Activated CD4-positive, alpha-beta T cell treated with anti-CD3 and anti-CD28 coated beads, Interleukin-2, amount 50 U/mL, for 1 hour (primary cell): ENCODE data around the gene EGFR.

Experiments
- DNase-seq: peaks from one replicate; pipeline ENCODE4 v3.0.0-alpha.2; 2020

EGFR gene

DNA sequence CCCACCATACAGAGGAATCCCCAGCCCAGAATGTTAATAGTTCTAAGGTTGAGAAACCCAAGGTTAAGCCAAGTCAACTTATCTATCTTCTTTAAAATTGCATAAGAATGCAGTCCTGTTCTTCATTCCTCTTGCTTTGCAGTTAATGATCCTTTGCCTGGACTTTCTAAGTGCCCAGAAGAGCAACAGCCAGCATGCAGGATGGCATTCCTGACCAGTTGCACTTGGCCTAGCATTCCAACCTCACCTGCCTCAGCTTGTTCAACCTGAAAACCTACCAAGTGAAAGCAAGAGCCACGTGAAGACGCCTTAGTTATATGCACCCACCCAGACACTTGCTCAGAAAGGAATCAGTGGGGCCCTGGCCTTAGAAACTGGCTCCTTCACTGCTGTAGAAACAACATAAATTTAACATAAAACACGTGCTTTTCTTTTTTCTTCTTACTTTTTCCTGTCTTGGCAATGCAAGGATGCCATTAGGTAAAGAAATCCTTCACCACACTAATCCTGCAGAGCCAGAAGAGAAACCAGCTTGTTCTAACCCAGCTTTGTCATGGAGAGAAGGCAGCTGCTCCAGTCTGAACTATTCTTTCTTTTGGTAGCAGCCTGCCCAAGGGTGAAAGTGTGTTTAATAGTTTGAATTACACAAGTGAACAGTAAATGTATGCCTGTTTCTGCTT, 25.0 kb downstream of the EGFR start:
- no peak for DNase-seq

- no peak for DNase-seq
These were observed 25.5 kb downstream of the EGFR start for GRCh38 chr7:55044371-55044717.

- no peak for DNase-seq
These were observed 26.0 kb downstream of the EGFR start for GRCh38 chr7:55044791-55045190.

- DNase-seq: no peak
These were observed 27.9 kb downstream of the EGFR start for GRCh38 chr7:55046582-55047342.

- no peak for DNase-seq
These were observed 29.5 kb downstream of the EGFR start for GRCh38 chr7:55048221-55048859.

DNA sequence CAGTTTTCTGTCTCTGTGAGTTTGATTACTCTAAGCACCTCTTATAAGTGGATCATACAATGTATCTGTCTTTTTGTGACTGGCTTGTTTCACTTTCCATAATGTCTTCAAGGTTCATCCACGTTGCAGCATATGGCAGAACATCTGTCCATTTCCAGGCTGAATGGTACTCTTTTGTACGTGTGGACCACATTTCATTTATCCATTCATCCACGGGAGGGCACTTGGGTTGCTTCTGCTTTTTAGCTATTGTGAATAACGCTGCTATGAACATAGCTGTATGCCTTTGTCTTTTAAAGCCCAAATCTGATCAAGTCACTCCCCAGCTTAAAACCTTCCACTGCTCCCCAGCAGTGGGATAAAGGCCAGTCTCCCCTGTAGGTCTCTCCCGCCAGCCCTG, 31.5 kb downstream of the EGFR start:
- DNase-seq: no peak

GRCh38 chr7:55052081-55052480, 33.3 kb downstream of the EGFR start:
- DNase-seq: no peak

DNA sequence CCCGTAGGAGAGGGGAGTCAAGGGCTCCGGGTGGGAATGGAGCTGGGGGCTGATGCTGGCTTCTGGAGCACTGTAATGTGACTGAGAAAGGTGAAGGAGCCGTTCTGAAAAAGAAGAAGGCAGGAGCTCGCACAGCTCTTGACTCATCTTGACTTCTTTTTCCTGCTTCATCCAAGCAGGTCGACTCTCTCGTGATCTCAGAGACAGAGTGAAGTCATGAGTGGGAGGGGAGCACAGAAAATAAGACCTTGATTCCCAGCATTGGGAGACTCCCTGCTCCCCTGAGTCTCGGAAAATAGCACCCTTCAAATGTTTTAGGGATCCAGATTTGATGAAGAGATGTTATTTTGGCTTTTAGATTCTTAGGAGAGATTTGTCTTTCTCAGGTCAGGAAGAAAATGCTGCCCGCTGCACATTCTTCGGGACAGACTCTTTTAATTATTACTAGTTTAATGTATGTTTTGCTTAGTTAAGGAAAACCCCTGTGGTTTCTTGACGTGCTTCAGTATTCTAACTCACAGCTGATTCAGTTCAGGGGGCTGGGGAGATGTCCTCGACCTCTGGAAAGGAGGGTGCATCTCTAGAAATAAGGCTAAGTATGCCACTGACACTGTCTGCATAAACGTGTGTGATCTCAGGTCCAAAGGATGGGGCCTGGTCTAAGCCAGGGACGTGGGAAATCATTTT, 34.1 kb downstream of the EGFR start:
- no peak for DNase-seq

DNA sequence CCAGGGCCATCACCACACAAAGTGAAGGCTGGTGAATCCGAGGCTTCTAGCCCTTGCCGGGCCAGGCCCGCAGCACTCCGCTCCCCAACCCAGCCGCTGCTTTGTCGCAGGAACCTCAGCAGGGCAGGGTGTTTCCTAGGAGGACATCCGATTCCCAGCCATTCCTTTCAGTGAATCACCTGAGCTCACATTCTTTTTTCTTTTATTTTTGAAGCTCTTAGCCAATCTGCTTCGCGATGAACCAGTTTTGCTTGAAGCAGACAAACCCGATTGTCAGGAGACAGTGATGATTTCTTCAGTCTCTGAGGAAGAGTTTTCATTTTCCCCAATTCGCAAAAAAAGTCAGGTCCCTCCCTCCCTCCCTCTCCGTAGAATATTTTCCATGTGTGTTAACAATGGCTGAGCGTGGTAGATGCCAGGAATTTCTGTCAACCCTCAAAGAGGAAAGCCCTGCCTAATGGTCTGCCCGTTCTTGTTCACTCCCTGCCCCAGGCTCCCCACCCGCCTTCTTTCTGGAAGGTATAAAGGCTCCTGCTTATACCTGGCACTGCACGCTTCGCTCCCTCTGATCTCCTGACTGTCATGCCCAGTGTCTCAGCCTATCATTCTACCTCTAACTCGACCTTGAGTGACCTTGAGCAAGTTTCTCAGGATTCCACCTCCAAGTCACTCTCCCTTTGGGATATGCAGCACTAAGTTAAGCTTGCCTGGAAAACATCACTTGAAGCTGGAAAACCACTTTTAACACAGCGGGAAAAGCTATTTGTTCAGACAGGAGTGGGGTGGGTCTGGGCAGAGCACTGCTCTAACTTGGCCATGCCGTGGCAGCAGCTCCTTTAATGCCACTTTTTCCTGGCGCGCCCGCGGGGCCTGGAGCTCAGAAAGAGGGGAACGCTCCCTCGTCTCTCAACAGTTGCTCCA, 35.1 kb downstream of the EGFR start:
- no peak for DNase-seq

DNA sequence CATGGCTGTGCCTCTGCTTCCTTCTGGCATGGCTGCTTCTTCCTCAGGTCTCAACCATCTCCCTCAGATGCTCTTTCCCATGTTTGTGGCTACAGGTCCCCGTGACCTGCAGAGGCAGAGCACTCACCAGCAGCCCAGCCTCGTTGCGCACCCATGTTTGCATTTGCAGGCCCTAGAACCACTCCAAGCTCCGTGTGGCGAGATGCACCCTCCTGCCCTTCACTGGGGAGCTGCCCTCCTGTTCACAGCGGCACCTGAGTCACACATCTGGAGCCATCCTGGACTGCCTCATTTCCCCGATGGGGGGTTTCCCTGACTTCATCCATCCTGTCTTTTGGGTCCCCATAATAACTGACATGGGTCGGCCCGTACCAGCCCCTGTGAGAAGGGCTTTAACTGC, 35.9 kb downstream of the EGFR start:
- DNase-seq: no peak

- no peak for DNase-seq
These were observed 36.7 kb downstream of the EGFR start for GRCh38 chr7:55055479-55055878.

DNA sequence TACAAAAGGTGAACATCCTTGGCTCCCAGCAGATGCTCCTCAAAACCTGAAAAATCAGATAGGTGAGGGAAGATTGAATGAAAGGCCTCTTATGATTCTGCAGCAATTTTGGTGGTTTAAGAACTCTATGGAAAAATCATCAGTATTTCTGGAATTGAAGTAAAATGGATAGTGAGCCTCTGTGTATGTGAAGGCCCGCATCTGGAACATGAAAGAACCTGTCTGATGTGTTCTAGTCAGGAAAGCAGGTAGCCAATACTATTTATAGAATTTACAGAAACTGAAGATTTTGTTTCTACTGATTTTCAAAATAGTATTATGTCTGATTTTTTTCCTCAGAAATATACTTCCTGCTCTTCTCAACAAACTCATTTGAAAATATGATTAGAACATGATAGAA, 37.3 kb downstream of the EGFR start:
- DNase-seq: no peak

DNA sequence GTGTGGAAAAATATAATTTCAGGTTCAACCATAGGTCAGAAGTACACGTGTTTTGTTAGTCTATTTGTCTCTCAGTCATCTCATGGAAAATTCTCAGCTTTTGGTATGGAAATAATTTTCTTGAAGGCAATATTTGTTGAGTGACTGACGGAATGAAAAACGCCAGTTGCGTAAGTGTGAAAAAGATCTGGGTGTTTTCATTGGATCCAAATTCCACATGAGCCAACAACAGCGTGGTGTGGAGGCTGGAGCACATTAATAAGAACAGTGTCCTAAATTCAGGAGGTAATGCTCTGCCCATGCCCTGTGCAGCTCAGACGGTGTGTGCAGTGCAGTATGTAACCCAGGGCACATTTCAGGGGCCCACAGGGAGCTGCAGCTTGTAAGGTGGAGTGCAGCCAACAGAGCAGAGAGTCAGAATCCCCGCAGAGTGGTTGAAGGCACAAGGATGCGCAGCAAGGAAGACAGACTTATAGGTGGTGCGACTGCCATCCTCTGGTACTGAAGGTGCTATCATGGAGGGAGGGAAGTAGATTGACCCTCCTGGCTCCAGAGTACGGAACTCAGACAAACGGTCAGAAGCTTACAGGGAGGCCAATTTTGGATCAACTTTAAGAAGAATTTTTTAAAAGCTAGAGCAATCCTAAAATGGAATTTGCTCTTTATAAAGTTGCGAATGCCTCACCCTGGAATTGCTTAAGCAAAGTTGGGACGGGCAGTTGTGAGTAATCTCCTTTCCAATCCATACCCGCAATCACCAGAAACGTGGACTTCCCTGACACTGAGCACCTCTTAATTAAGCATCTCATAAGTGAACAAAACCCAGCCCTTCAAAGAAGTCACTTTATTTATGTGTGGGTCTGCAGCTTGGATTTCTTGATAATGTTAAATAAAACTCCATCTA, 38.0 kb downstream of the EGFR start:
- no peak for DNase-seq

DNA sequence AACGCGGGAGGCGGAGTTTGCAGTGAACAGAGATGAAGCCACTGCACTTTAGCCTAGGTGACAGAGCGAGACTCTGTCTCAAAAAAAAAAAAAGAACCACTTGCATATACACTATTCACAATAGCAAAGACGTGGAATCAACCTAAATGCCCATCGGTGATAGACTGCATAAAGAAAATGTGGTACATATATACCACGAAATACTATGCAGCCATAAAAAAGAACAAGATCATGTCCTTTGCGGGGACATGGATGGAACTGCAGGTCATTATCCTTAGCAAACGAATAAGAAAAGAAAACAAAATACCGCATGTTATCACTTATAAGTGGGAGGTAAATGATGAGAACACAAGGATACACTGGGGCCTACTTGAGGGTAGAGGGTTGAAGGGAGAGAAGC, 39.5 kb downstream of the EGFR start:
- no peak for DNase-seq

- no peak for DNase-seq
These were observed 40.2 kb downstream of the EGFR start for GRCh38 chr7:55059021-55059420.

DNA sequence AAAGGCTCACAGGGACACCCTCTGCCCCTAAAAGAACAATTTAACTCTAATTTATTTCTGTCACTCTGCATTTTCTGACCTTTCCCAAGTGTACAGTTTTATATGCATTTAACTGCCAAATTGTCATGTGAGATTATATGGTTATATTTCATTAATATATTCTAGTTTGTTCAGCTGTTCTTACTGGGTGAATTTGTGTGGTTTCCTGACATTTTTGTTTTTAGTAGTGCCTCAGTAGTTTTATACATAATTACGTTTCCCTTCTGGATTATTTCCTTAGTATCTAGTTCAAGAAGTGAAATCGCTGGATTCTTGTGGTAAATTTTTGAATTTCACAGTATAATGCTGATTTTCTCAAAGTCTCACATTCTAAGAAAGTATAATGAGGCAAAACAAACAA, 41.3 kb downstream of the EGFR start:
- no peak for DNase-seq

- no peak for DNase-seq
These were observed 41.8 kb downstream of the EGFR start for GRCh38 chr7:55060636-55061022.

DNA sequence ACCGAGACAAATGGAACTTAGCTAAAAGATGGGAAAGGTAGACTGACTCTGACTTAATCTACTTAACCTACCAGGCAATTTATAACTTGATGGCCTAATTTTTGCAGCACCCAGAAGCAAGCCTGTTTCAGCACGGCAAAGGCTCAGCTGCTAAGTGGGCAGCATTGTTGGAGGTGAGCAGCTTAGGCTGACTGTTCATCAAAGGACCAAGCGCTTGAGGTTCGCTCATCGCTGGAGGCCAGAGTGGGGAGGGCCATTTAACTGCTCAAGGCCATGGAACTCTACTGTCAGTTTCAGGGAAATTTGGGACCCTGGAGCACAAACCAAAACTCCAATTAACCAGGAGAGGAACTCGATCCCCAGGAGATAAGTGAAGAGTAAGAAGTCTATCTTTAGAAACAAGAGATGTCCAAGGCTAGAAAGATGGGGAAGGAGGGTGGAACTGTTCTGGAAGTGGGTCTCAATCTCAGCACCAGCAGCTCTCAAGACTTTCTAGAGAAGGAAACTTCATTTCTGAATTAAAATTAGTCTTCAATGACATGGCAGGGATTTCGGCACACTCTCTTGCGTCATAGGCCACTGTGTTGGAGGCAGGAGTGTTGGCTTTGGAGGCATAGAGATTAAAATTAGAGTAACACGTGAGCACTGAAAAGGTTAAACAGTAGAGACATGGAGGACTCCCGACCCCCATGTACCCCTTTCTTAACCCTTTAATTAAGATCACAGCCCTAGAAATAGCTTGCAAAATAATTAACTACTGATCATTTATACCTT, 43.1 kb downstream of the EGFR start:
- DNase-seq: no peak

DNA sequence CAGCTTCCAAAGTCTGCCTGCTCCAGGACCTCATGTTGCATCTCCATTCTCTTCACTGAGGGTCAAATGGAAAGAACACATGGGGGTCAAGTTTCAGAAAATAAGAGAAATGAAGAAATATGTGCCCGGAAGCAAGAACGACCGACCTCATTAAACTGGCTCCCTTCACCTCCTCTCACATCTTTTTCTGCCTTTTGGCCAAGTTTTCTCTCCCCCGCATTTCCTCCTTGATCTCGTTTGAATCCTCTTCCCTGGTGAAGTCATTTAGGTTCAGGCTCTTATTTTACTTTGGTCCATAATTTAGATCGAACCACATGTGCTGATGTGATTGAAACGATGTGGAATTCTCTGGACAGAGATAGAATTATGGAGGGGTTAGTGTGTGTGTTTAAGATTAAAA, 44.2 kb downstream of the EGFR start:
- DNase-seq: no peak

DNA sequence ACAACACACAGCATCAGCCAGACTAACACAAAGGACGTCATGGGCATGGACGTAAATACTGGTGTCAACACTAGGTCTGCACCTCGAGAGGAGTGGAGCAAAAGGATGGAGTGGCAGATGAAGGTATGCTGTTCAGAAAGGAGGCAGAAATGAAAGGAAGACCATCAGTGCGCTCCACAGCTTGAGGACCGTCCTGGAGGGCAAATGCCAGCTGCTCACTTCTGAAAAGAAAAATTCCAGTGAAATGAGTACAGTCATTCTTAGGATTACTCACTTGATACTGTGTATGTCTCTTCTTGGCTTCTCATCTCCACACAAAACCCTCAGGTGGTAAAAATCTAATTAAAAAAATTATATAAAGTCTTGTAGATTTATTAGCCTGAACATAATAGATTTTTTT, 44.8 kb downstream of the EGFR start:
- DNase-seq: no peak

GRCh38 chr7:55065079-55065478, 46.3 kb downstream of the EGFR start:
- DNase-seq: no peak
